GM11168 (cell line): ENCODE results near the gene PPP1R15A.
"Not testable (repeated sequence)": the region's sequence is repeated elsewhere in the genome, so short reads cannot be mapped to it uniquely, and the experiment has no call there.

Experiments
- in situ Hi-C: fragments of 300-500 bp; cut with MboI; formaldehyde crosslinking; loops from one replicate; pipeline ENCODE4 v1.12.0; 2022; ENCODE audit warnings: low sequenced_read_pairs; ENCODE audit not compliant: unreplicated experiment

Gene PPP1R15A

DNA sequence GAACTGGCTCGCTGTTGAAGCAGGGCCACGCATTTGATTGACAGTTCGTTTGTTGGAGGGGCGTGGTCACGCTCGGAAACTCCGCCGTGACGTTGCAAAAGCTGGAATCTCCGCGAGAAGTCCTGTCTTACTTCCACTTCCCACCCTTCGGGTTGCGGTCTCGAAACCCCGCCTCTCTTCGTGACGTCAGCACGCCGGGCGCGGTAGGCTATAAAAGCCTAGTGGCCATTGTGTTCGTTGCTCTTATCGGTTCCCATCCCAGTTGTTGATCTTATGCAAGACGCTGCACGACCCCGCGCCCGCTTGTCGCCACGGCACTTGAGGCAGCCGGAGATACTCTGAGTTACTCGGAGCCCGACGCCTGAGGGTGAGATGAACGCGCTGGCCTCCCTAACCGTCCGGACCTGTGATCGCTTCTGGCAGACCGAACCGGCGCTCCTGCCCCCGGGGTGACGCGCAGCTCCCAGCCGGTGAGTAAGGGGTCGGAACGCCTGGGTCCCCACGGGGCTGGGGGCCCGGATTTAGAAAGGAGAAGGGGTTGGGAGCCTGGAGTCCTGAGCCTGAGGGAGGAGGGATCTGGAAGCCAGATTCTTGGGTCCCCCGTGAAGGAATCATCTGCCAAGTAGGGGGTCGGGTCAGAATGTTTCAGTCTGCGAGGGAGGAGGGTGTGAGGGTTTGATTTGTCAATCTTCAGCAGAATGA lies at the start of gene PPP1R15A:
TSS of gene PPP1R15A (plus strand) at position 240 of the 702 bp plus-strand sequence. CDS start 813 bp downstream, outside the sequence.
- in situ Hi-C loops, result no loop called here

DNA sequence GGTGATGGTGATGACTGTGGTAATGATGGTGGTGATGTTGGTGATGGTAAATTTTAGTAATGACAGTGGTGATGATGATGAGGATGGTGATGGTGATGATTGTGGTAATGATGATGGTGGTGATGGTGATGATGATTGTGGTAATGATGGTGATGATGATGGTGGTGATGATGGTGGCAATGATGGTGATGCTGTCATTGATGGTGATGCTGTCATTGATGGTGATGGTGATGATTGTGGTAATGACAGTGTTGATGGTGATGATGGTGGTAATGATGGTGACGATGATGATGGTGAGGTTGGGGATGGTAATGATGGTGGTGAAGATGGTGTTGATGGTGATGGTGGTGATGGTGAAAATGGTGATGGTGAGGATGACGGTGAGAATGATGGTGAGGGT lies 49.7 kb upstream of the PPP1R15A start:
- in situ Hi-C loops, result no loop called here

DNA sequence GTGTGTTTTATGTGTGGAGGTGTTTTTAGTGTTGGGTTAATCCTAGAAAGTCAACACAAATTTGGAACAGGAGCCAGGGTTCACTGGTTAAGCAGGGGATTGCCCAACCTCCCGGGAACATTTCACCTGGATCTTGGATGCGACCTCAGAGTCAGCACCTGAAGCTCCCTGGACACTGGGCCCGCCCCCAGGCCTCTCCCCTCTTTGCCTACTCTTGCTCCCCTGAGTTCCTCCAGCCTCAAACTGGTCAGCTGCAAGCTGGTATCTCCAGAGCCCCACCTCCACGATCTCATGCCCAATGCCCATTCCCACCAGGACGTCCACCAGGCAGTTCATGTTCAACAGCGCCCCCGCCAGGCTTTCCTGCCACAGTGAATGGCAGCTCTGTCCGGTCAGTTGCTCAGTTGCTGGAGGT lies 45.6 kb upstream of the PPP1R15A start:
- in situ Hi-C loops, result no loop called here

DNA sequence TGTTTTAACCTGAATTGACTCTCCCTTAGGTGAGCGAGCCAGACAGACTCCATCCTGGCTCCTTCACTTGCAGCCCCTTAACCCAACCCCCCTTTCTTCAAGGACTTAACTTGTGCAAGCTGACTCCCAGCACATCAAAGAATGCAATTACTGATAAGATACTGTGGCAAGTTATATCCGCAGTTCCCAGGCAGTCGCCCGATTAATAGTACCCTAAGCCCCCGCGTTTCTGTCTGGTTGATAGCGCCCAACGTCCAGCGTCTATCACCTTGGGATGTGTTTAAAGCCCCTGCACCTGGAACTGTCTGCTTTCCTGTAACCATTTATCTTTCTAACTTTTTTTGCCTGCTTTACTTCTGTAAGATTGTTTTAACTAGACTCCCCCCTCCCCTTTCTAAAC lies 42.1 kb upstream of the PPP1R15A start:
- in situ Hi-C loops, result no loop called here

DNA sequence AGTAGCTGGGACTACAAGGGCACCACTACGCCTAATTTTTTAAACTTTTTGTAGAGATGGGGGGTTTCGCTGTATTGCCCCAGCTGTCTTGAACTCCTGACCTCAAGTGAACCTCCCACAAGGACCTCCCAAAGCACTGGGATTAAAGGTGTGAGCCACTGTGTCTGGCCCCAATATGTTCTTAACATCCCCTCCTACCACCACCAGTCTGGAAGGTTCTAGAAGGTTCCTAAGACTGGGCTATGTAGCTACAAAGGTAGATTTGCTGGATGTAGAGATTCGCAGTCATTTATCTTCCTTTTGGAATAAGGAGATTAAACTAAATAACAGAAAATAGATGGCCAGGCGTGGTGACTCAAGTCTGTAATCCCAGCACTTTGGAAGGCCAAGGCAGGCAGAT lies 41.3 kb upstream of the PPP1R15A start:
- in situ Hi-C loops, result no loop called here

DNA sequence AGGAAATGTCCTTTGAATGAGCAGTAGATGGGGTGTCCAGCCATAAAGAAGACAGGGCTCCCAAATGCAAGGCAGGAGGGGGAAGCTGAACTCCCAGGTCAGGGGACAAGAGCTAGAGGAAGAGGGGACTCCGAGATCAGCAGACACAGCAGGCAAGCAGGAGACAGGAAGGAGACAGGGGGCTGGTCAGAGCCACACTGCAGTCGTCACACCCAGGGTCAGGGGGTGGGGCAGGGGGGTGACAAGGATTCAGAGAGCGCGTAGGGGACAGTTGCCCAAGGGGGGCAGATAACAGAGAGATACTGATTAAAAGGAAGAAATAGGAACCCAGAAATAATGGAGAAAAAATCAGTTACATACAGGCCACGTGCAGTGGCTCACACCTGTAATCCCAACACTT lies 39.2 kb upstream of the PPP1R15A start:
- in situ Hi-C loops, result no loop called here

DNA sequence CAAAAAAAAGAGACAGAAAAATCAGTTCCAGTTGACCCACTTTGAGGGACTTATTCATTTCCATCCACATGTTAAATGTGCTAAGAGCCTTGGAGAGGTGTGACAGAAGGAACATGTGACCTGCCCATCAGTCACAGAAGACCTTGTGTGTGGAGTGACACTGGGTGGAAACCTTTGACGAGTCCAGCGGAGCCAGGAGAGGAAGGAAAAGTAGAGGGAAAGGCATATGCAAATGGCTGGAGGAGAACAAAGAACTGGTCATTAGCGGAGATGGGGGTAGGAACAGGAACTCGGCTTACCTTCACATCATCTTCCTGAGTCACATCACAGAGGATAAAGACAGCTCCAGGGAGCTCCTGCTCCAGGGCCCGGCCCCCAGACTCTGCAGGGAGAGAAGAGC lies 38.2 kb upstream of the PPP1R15A start:
- in situ Hi-C loops, result no loop called here

DNA sequence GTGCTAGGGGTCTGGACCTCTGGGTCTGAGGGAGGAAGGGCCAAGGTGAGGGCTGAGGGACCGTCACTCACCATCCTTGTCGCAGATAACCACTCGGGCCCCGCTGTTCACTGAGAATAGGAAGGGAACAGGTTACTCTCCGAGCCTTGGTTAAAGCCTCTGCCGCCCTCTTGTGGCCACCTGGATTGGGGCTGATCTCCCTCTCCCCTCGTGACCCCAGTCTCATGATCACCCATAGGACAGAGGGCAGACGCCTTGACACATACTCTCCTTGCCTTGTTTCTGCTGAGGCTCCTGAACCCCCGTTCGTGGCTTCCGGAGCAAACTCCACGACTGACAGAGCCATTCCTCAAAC lies 36.5 kb upstream of the PPP1R15A start:
- in situ Hi-C loops, result no loop called here

DNA sequence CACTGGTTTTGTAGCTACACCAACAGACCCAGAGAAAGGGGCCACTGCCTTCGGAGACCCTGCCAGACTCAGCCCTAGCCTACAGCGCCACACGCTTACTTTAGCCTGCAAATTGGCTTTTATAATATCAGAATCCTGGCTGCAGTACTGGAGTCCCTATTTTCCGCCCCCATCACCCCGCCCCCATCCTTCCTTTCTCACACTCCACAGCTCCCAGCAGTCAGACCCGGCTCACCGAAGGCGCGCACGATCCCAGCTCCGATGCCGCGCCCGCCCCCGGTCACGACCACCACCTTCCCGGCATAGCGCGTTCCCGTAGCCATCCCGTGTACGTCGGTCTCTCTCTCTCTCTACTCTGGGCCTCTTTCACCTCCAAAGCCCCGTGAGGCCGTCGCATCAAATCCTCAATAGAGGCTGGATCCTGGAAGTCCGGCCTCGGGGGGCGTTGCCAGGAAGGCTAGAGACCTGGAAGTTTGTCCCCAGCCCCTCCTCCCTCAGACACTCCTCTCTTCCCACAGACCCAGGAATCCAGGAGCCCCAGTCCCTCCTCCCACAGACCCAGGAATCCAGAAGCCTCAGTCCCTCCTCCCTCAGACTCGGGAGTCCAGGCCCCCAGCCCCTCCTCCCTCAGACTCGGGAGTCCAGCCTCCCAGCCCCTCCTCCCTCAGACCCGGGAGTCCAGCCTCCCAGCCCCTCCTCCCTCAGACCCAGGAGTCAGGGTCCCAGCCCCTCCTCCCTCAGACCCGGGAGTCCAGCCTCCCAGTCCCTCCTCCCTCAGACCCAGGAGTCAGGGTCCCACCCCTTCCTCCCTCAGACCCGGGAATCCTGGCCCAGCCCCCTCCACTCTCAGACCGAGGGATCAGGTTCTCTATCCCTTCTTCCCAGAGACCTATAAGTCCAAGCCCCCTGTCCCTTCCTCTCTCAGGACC lies 35.9 kb upstream of the PPP1R15A start, which contains the start of gene HSD17B14:
TSS of gene HSD17B14 (minus strand) at position 403 of the 929 bp plus-strand sequence. CDS start at position 323, 80 bp downstream.
- in situ Hi-C loops, result no loop called here

DNA sequence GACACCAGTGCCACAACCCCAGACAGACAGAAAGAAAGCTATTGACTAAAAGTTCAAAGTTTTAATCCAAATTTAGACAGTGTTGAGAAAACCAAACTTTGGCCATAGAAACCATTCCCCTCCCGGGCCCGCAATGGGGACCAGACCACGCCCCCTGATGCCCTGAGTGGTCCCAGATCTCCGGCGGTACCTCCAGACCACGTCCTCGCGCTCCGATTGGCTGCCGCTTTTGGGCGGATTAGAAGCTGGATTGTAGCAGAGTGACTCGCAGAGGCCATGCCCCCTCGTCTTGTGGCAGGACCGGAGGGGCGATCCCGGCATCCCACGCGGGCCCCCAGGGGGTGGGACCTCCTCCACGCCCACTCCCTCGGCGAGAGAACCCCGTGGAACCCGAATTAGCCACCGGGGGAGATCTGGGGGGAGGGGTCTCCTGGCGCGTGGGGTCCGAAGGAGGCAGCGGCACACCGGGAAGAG lies 35.1 kb upstream of the PPP1R15A start:
- in situ Hi-C loops, result no loop called here

DNA sequence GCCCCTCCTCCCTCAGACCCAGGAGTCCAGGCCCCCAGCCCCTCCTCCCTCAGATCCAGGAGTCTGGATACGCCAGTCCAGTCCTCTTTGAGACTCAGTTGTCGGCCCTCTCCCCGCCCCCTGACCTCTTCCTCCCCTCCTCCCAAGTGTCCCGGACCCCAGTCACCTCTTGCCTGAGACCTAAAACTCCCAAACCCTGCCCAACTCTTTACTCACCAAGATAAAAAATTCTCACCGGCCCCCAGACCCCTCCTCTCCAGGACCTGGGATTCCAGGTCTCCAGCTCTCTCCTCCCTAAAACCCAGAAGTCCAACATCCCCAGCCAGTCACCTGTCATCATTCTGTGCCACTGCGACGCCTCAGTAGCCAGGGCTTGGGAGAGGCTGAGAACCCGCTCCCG lies 34.5 kb upstream of the PPP1R15A start:
- in situ Hi-C loops, result no loop called here

DNA sequence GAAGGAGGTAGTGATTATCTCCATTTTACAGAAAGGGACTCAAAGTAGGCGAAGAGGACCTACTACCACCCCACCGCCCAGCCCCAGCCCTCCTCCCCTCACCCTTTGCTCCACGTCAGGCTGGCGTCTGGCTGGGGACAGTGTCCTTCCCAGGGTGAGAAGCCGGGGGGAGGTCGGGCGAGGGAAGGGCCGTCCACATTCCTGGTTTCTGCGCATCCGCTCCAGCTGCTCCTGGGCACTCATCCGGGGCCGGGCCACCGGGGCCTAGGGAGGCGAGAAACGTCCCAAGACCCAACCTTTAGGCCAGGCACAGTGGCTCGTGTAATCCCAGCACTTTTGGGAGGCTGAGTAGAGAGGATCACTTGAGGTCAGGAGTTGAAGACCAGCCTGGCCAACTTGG lies 31.2 kb upstream of the PPP1R15A start:
- in situ Hi-C loops, result loop anchor here (5.0 kb wide), 1 partner anchor 49 kb away; no protein-coding TSS in a partner anchor

DNA sequence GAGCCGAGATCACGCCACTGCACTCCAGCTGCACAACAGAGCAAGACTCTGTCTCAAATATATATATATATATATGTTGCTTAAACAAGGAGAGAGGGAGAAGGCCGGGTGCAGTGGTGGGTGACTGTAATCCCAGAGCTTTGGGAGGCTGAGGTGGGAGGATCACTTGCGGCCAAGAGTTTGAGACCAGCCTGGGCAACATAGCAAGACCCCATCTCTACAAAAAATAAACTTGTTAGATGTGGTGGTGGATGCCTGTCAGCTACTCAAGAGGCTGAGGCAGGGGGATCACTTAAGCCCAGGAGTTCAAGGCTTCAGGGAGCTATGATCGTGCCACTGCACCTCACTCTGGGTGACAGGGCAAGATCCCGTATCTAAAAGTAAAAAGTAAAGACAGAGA lies 30.6 kb upstream of the PPP1R15A start:
- in situ Hi-C loops, result loop anchor here (5.0 kb wide), 1 partner anchor 49 kb away; no protein-coding TSS in a partner anchor

DNA sequence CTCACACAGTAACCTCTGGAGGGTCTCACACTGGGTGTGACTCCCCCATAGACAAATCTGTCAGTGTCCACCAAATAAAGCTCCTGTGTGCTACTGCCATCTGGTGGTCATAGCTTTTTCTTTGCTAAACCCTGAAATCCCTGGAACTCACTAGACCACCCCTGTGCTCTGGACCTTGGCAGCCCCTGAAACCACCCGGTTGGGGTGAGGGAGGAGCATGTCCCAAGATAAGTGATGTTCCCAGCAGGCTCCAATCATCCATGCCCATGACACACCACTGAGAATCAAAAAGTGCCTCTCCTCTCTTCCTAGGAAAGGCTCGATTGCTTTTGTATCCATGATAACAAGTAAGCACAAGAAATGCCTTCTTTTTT lies 29.4 kb upstream of the PPP1R15A start:
- in situ Hi-C loops, result loop anchor here (5.0 kb wide), 1 partner anchor 50 kb away; no protein-coding TSS in a partner anchor

DNA sequence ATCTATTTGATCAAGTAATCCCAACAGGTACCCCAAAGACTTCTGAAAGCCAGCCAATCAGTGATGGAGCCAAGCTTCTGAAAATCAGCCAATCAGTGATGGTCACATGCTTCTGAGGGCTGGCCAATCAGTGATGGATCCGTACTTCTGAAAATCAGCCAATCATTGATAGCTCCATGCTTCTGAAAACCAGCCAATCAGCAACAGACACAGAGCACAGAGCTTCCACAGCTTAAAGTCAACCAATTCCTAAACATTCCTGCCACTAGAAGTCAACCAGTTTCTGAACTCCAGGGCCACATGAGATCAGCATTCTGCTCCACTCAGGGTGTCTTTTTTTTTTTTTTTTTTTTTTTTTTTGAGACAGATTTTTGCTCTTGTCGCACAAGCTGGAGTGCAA lies 27.7 kb upstream of the PPP1R15A start:
- in situ Hi-C loops, result loop anchor here (5.0 kb wide), 1 partner anchor 52 kb away; no protein-coding TSS in a partner anchor

DNA sequence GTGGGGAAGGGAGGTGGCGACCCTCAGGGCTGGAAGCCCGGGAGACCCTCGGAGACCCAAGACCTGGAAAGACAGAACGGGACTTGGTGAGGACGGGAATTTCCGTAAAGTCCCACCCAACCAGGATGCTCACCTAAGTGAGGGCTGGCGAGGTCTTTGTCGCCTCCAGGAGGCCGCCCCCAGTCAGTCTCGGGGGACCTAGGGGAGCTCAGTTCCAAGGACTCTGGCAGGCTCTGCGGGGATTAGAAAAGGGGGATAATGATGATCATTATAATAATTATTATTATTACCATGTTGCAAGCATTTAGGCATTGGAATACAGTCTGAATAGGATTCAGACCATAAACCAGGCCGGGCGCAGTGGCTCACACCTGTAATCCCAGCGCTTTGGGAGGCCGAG lies 26.8 kb upstream of the PPP1R15A start:
- in situ Hi-C loops, result no loop called here

DNA sequence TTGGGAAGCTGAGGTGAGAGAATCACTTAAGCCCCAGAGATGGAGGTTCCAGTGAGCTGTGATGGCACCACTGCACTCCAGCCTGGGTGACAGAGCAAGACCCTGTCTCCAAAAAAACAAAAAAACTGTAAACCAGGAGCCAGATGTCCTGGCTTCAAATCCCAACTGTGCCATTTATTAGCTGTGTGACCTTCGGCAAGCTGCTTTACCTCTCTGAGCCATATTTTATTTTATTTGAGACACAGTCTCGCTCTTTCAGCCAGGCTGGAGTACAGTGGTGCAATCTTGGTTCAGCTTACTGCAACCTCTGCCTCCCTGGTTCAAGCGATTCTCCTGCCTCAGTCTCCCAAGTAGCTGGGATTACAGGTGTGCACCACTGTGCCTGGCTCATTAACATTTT lies 25.6 kb upstream of the PPP1R15A start:
- in situ Hi-C loops, result not testable (repeated sequence)

DNA sequence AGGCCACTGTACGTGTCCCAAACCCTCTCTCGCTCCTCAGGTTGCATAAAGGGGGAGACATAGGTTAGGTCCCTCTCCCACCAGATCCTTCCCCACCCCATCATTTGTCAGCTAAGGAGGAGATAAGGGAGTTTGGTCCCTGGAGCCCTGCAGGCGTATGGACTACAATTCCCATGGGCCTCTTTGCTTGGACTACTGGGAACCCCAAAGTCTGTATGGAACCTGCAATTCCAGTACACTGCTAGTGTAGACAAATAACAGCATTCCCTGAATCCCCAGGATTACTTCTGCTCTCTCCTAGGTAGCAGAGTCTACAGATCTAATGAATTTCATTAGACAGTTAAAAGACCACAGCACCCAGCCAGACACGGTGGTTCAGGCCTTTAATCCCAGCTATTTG lies 19.9 kb upstream of the PPP1R15A start:
- in situ Hi-C loops, result no loop called here

DNA sequence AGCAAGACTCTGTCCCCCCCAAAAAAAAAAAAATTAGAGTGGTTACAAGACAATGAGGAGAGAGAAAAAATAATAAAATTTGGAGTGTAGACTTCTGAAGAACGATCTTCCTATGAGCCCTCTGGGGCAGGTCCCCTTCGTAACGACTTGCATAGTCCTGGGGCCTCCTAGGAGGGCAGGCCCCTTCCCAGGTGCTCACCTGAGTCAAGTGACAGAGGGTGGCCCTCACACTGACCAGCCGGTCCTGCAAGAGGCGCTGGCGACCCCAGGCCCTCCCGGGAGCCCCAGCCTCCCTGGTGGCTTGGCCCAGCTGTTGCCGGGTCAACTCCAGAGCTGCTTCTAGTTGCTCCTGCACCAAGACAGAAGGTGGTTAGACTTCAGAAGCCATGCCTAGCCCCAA lies 18.7 kb upstream of the PPP1R15A start:
- in situ Hi-C loops, result no loop called here

DNA sequence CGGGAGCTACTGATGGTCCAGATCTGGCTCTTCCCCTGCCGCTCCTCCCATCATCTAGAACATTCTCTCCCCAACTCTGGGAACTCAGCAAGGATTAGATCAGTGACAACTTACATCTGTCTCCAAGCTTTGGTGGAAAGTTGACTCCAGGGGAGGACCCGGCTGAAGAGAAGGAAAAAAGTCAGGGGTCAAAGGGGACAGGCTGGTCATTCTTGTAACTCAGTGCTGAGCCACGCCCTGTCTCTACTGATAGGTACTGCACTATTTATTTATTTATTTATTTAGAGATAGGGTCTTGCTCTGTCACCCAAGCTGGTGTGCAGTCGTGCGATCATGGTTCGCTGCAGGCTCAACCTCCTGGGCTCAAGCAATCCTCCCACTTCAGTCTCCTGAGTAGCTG lies 18.1 kb upstream of the PPP1R15A start:
- in situ Hi-C loops, result no loop called here

DNA sequence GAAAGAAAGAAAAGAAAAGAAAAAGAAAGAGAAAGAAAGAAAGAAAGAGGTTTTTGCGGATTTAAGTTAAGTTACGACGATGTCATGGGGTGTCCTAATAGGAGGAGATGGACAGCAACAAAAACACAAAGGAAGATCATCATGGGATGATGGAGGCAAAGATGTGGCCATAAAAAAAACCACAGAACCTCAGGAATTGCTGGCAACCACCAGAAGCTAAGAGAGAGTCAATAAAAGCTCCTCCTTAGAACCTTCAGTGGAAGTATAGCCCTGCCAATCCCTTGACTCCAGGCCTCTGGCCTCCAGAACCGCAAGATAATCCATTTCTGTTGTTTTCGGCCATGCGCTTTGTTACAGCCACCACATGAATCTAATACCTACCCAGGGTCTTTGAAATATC lies 15.3 kb upstream of the PPP1R15A start:
- in situ Hi-C loops, result no loop called here
